ENCODE measurements around the gene HIBADH. TPM values are rescaled to one million over a fixed set of nuclear protein-coding genes. Genes with fewer than 3 reads are reported as not detected.

HIBADH gene
- total RNA-seq, 1 experiment from 2014 or later = 51.5 TPM

GRCh38 chr7:27631391-27631790 lies 31.3 kb downstream of the HIBADH start:
- Mint-ChIP-seq H3K27me3 (ENCODE audit: insufficient read depth, unreplicated experiment) (no peaks in the 10 kb centered on the region), H3K4me3 (ENCODE audit: unreplicated experiment) (no peak overlapping the region), H3K27ac (ENCODE audit: low read depth, unreplicated experiment) (no peak overlapping the region), H3K4me1 (ENCODE audit: insufficient read depth, unreplicated experiment) (peaks cover 8% of the 10 kb centered on the region), H3K9me3 (ENCODE audit: unreplicated experiment) (no peaks in the 10 kb centered on the region), H3K36me3 (ENCODE audit: insufficient read depth, unreplicated experiment) (peaks cover 13% of the 10 kb centered on the region)
- TF ChIP-seq CTCF (IDR thresholded peaks at IDR 0.05; ENCODE audit: unreplicated experiment) = no peak
- DNase-seq (ENCODE audit: unreplicated experiment) = no peak
- intact Hi-C loops (cut with micrococcal nuclease) = no loop called here
- no TSS peak for BruUV-seq (replicated peaks)
- ChIA-PET POLR2A (interaction anchor here (1.2 to 4.8 kb wide), 4 partner anchors 11 to 110 kb away, joined by 3 to 24 read pairs (median 6); partner anchors contain the start of gene HIBADH), CTCF (interaction anchor here (0.7 to 0.9 kb wide), 2 partner anchors 19 to 25 kb away, joined by 3 read pairs; no protein-coding TSS in a partner anchor)

GRCh38 chr7:27627146-27627545 lies 35.5 kb downstream of the HIBADH start:
- intact Hi-C loops (cut with micrococcal nuclease) = no loop called here
- no peaks in the 10 kb centered on the region for H3K27me3 Mint-ChIP-seq (ENCODE audit: insufficient read depth, unreplicated experiment)
- H3K27ac Mint-ChIP-seq (ENCODE audit: low read depth, unreplicated experiment) = no peak overlapping the region
- POLR2A ChIA-PET = no interaction called here
- CTCF ChIA-PET = no interaction called here
- peaks cover 6% of the 10 kb centered on the region for H3K4me1 Mint-ChIP-seq (ENCODE audit: insufficient read depth, unreplicated experiment)
- peaks cover 13% of the 10 kb centered on the region for H3K36me3 Mint-ChIP-seq (ENCODE audit: insufficient read depth, unreplicated experiment)
- no peak for TF ChIP-seq CTCF (IDR thresholded peaks at IDR 0.05; ENCODE audit: unreplicated experiment)
- H3K9me3 Mint-ChIP-seq (ENCODE audit: unreplicated experiment) = no peaks in the 10 kb centered on the region
- no peak for DNase-seq (ENCODE audit: unreplicated experiment)
- H3K4me3 Mint-ChIP-seq (ENCODE audit: unreplicated experiment) = no peak overlapping the region
- no TSS peak for BruUV-seq (replicated peaks)

GRCh38 chr7:27619492-27619891 lies 43.2 kb downstream of the HIBADH start:
- TF ChIP-seq CTCF (IDR thresholded peaks at IDR 0.05; ENCODE audit: unreplicated experiment) = no peak
- no peak overlapping the region for H3K27ac Mint-ChIP-seq (ENCODE audit: low read depth, unreplicated experiment)
- ChIA-PET POLR2A (interaction anchor here (1.2 to 1.5 kb wide), 2 partner anchors 22 to 120 kb away, joined by 4 to 11 read pairs; partner anchors contain the start of gene TAX1BP1), CTCF (interaction anchor here (0.7 to 1.4 kb wide), 4 partner anchors 10 to 408 kb away, joined by 3 to 4 read pairs (median 4); no protein-coding TSS in a partner anchor)
- BruUV-seq (replicated peaks) = no TSS peak
- H3K27me3 Mint-ChIP-seq (ENCODE audit: insufficient read depth, unreplicated experiment) = no peaks in the 10 kb centered on the region
- no peak overlapping the region for H3K4me3 Mint-ChIP-seq (ENCODE audit: unreplicated experiment)
- H3K9me3 Mint-ChIP-seq (ENCODE audit: unreplicated experiment) = peaks cover 6% of the 10 kb centered on the region
- H3K36me3 Mint-ChIP-seq (ENCODE audit: insufficient read depth, unreplicated experiment) = peaks cover 17% of the 10 kb centered on the region
- DNase-seq (ENCODE audit: unreplicated experiment) = no peak
- H3K4me1 Mint-ChIP-seq (ENCODE audit: insufficient read depth, unreplicated experiment) = peaks cover 6% of the 10 kb centered on the region
- intact Hi-C loops (cut with micrococcal nuclease) = no loop called here

- no peak for TF ChIP-seq CTCF (IDR thresholded peaks at IDR 0.05; ENCODE audit: unreplicated experiment)
- ChIA-PET CTCF (interaction anchor here (0.6 to 1.0 kb wide), 3 partner anchors 12 to 123 kb away, joined by 3 read pairs; no protein-coding TSS in a partner anchor), POLR2A (interaction anchor here (1.1 kb wide), 1 partner anchor 12 kb away, joined by 3 read pairs; no protein-coding TSS in a partner anchor)
- DNase-seq (ENCODE audit: unreplicated experiment) = no peak
- BruUV-seq (replicated peaks) = no TSS peak
- intact Hi-C loops (cut with micrococcal nuclease) = no loop called here
- Mint-ChIP-seq H3K4me1 (ENCODE audit: insufficient read depth, unreplicated experiment) (peaks cover 6% of the 10 kb centered on the region), H3K27ac (ENCODE audit: low read depth, unreplicated experiment) (no peak overlapping the region), H3K4me3 (ENCODE audit: unreplicated experiment) (no peak overlapping the region), H3K36me3 (ENCODE audit: insufficient read depth, unreplicated experiment) (peaks cover 17% of the 10 kb centered on the region), H3K27me3 (ENCODE audit: insufficient read depth, unreplicated experiment) (no peaks in the 10 kb centered on the region), H3K9me3 (ENCODE audit: unreplicated experiment) (peaks cover 6% of the 10 kb centered on the region)
Observed at GRCh38 chr7:27617651-27618381, 44.9 kb downstream of the HIBADH start.
